PFSK-1 (cell line): Measurements from ENCODE around the gene SLIT3.

Source experiments
- FOXP2 ChIP-seq: optimal IDR thresholded peaks from 2 replicates; pipeline ENCODE3; 2011; ENCODE audit warnings: borderline replicate concordance, control low read depth, inconsistent platforms; ENCODE audit not compliant: insufficient read depth; ENCODE audit errors: extremely low read length, extremely low read depth
- POLR2AphosphoS5 ChIP-seq: IDR thresholded peaks from 2 replicates; pipeline ENCODE4 v1.6.1; 2012; ENCODE audit warnings: low read depth, mild to moderate bottlenecking, control low read depth, low read length, moderate library complexity
- REST ChIP-seq, 2 experiments: IDR thresholded peaks; 2 replicates each; pipeline versions ENCODE4 v1.6.1 to v1.8.0; 2011 to 2012; ENCODE audit warnings: low read depth in 2 of 2, low read length in 2 of 2, control low read depth in 1 of 2, inconsistent platforms in 1 of 2, mild to moderate bottlenecking in 1 of 2, moderate library complexity in 1 of 2; ENCODE audit not compliant: insufficient read depth in 1 of 2
- SIN3A ChIP-seq: IDR thresholded peaks from 2 replicates; pipeline ENCODE4 v1.6.1; 2012; ENCODE audit warnings: mild to moderate bottlenecking, low read length, moderate library complexity, borderline replicate concordance; ENCODE audit not compliant: insufficient read depth
- TAF1 ChIP-seq: IDR thresholded peaks from 2 replicates; pipeline ENCODE4 v1.6.1; 2012; ENCODE audit warnings: low read length, control low read depth, borderline replicate concordance; ENCODE audit not compliant: insufficient read depth

The SLIT3 gene

GRCh38 chr5:168752012-168752411 lies 548.9 kb downstream of the SLIT3 start:
- TF ChIP-seq SIN3A: no peak

GRCh38 chr5:168750926-168751325 lies 550.0 kb downstream of the SLIT3 start:
- no peak for TF ChIP-seq TAF1
- TF ChIP-seq FOXP2: no peak
- TF ChIP-seq REST (IDR thresholded peaks at IDR 0.05; ENCODE audit: insufficient read depth in 1 of 2, low read depth in 2 of 2, low read length in 2 of 2): no peak
- no peak for TF ChIP-seq POLR2AphosphoS5
- TF ChIP-seq SIN3A: no peak

GRCh38 chr5:168749391-168750100 lies 551.4 kb downstream of the SLIT3 start:
- TF ChIP-seq FOXP2 (no peak), TAF1 (no peak), SIN3A (no peak), POLR2AphosphoS5 (no peak), REST (IDR thresholded peaks at IDR 0.05; ENCODE audit: insufficient read depth in 1 of 2, low read depth in 2 of 2, low read length in 2 of 2) (no peak)

- no peak for TF ChIP-seq FOXP2
- no peak for TF ChIP-seq REST (IDR thresholded peaks at IDR 0.05; ENCODE audit: insufficient read depth in 1 of 2, low read depth in 2 of 2, low read length in 2 of 2)
- no peak for TF ChIP-seq POLR2AphosphoS5
- no peak for TF ChIP-seq TAF1
- TF ChIP-seq SIN3A: no peak
Measured at GRCh38 chr5:168747987-168748777, 552.8 kb downstream of the SLIT3 start.

GRCh38 chr5:168746893-168747640 lies 553.9 kb downstream of the SLIT3 start:
- no peak for TF ChIP-seq SIN3A
- no peak for TF ChIP-seq TAF1
- TF ChIP-seq POLR2AphosphoS5: no peak
